ENCODE data around the gene XAGE2.
"Not testable (repeated sequence)": the region's sequence is repeated elsewhere in the genome, so short reads cannot be mapped to it uniquely, and the experiment has no call there.

Gene XAGE2

GRCh38 chrX:52368368-52369055 is at the start of gene XAGE2:
TSS of gene XAGE2 (plus strand) at chrX:52369021. CDS start at chrX:52370015, 994 bp downstream.
- DNase-seq (ENCODE audit: low read depth), result no peak

DNA sequence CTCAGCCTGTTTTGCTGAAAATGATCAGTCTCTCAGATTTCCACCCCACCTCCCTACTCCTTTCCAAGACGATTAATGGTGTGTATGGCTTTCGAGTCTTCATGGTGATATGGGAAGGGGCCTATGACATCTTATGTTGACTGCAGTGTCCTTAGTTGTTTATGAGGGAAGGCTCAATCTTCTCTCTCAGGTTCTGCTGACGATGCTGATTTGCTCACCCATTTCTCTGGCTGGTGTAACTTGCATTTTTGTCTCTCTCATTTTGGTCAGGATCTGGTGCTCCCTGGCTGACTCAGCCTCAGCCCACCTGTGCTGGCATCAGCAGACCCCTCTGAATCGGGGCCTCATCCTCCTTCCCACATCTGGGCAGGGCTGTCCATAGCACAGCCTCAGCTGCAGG is 31.4 kb upstream of the XAGE2 start:
- no peak for DNase-seq (ENCODE audit: low read depth)

- no peak for DNase-seq (ENCODE audit: low read depth)
Measured at GRCh38 chrX:52341493-52341892, 27.3 kb upstream of the XAGE2 start.

GRCh38 chrX:52343131-52343530 is 25.7 kb upstream of the XAGE2 start:
- not testable (repeated sequence) for DNase-seq (ENCODE audit: low read depth)

DNA sequence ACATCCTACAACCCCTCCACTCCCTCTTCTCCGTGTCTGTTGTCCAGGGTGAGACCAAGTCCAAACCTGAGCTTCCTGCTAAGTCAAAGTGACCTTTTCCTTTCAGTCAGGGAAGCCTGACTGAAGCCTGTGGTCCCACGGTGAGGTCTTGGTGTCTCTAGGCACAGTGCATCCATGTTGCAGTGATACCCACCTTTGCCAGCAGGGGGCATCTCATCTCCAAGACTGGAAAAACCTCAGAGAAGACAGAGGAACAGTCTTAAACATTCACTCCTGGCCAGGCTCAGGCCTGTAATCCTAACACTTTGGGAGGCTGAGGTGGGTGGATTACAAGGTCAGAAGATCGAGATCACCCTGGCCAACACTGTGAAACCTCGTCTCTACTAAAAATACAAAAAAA is 23.4 kb upstream of the XAGE2 start:
- DNase-seq (ENCODE audit: low read depth), result not testable (repeated sequence)

- DNase-seq (ENCODE audit: low read depth), result no peak
Measured at GRCh38 chrX:52346174-52347165, 22.4 kb upstream of the XAGE2 start.

DNA sequence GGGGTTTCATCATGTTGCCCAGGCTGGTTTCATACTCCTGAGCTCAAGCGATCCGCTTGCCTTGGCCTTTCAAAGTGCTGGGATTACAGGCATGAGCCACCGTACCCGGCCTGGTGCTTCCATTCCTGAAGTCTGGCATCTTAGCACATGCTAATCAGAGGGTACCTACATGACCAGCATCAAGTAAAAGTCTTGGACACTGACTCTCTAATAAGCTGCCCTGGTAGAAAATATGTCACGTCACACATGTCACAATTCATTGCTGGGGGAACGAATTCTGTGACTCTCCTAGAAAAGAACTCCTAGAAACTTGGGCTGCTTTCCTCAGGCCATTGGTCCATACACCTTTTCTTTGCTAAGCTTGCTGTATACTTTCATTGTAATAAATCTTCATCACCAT is 19.1 kb upstream of the XAGE2 start:
- no peak for DNase-seq (ENCODE audit: low read depth)

- no peak for DNase-seq (ENCODE audit: low read depth)
Measured at GRCh38 chrX:52352551-52352950, 16.3 kb upstream of the XAGE2 start.

DNA sequence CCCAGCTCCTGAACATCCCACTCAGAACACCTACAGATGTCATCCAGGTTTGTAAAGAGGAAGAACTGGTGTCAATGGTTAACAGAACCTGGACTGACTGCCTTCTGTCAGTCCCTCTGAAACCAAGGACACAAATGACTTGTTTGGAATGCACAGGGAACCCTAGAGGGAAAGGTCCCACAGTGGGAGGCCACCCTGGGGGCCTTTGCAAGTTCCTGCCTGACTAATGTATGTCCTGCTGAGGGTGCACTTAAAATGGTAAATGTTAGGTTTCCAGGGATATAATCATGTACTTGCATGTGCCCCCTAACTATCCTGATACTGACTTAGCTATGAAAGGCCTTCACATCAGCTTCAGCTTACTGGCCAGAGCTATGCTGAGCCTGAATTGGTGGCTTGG is 15.0 kb upstream of the XAGE2 start:
- DNase-seq (ENCODE audit: low read depth), result no peak

DNA sequence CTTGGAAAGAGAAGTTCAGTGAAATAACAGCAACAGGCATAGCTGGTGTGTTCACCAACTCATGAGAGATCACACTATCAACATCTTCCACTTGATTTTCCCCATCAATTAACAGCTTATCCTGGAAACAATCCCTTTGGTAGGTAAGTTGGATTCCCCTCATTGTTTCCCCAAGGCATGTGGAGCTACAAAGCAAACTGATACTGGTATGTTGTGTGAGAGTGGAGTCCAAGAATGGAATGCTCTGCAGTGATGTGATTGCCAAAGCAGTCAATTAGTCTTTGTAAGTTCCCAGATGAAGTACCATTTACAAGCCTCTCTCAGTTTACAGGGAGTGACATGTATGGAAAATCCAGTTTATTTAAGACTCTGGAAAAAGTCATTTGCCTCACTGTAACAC is 13.7 kb upstream of the XAGE2 start:
- DNase-seq (ENCODE audit: low read depth), result no peak

DNA sequence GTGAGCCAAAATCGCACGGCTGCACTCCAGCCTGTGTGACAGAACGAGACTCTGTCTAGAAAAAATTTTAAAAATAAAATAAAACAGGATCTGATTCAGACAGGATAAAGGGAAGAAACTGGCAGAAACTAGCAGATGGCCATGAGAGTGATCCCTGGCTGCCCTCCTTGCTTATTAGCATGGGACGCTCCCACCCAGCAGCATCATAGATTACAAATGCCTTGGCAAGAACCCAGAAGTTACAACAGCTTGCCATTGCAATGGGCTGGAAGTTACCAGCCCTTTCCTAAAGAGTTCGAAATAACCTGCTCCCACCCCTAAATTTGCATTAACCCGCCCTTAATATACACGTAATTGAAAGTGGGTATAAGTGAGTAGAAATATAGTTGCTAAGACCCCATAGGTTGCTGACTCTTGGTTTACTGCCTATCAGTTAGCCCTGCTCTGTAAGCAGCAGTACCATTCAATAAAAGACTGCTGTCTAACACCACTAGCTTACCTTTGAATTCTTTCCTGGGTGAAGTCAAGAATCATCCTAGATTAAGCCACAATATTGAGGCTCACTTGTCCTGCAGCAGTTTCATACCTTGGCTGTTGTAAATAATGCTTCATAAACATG is 9.1 kb upstream of the XAGE2 start:
- DNase-seq (ENCODE audit: low read depth), result no peak

DNA sequence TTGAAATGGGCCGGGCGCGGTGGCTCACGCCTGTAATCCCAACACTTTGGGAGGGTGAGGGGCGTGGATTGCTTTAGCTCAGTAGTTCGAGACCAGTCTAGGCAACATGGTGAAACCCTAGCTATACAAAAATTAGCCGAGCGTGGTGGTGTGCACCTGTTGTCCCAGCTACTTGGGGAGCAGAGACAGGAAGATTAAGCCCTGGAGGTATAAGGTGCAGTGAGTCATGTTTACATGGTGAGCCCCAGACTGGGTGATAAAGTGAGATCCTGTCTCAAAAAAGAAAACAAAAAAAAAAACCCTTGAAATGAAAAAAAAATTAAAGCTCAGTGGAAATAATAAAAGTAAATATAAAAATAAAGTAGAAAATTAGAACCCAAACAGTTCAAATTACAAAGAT is 6.9 kb upstream of the XAGE2 start:
- DNase-seq (ENCODE audit: low read depth), result no peak

- no peak for DNase-seq (ENCODE audit: low read depth)
Measured at GRCh38 chrX:52363247-52363883, 5.5 kb upstream of the XAGE2 start.

DNA sequence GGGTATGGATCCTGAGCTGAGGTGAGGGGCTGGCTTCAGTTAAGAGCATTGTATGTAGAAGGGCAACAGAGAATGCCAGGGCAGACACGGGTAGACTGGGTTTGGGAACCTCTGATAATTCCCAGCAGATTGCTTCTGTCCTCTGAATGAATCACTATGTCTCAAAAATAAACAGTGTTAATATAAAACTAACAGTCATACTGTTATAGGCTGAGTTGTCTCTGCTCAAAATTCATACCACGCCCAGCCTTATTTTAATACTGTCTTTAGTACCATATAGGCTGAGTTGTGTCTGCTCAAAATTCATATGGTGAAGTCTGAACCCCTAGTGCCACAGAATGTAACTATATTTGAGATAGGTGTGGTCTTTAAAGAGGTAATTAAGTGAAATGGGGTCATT is 10.0 kb downstream of the XAGE2 start:
- no peak for DNase-seq (ENCODE audit: low read depth)

GRCh38 chrX:52380993-52381392 is 12.2 kb downstream of the XAGE2 start:
- DNase-seq (ENCODE audit: low read depth), result no peak

DNA sequence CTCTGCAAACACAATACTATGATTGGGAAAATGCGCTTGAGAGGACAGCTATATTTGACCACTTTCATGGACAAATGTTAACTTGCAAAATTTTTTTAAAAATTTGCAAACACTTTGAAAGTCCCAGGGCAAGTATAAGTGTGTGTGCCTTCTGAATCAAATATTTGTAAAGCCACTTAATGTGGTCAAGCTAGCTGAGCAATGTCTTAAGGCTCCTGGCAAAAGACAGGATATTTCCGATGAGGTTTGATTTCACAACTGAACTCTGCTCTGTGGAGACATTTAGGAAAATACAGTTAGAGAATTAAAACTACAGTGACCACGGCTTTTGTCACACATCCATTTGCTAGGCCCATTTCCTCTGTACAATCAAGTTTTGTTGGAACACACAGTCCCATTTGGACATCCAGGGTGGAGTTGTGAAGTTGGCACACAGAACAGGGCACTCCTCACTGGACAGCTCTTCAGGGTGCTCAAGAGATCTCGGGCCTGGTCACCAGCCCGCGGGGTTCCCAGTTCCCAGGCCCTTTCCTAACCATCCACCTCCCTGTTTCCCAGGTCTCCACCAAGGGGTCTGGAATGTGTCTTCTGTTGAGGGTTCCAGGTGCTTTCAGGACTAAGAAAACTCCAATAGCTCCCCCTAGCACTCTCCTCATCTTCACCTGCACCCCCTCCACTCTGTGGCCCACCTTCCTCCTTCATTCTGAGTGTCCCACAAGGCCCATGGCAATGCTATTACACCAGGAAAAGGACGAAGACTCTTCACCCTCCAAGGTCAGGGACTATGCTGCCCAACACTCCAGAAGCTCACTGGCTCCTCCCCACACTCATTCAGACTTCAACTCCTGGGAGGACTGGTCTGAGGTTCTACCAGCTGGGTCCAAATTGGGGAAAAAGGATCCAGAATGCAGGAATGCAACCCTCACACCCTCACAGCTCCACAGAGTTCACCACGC is 41.9 kb downstream of the XAGE2 start:
- DNase-seq (ENCODE audit: low read depth), result no peak

GRCh38 chrX:52415304-52415703 is 46.5 kb downstream of the XAGE2 start:
- no peak for DNase-seq (ENCODE audit: low read depth)

GRCh38 chrX:52416816-52417215 is 48.0 kb downstream of the XAGE2 start:
- no peak for DNase-seq (ENCODE audit: low read depth)

- DNase-seq (ENCODE audit: low read depth), result no peak
Measured at GRCh38 chrX:52420824-52421443, 52.1 kb downstream of the XAGE2 start.

- DNase-seq (ENCODE audit: low read depth), result no peak
Measured at GRCh38 chrX:52422884-52423283, 54.1 kb downstream of the XAGE2 start.

- no peak for DNase-seq (ENCODE audit: low read depth)
Measured at GRCh38 chrX:52424656-52425055, 55.8 kb downstream of the XAGE2 start.
